Upper lobe of right lung (tissue), 1 donor: ENCODE data around the gene NXN. TPM values are rescaled to one million over a fixed set of nuclear protein-coding genes. Genes with fewer than 3 reads are reported as not detected.
A peak's percentile ranks its signal among the peaks of the same experiment; 100 is the strongest.
"Not testable (repeated sequence)": the region's sequence is repeated elsewhere in the genome, so short reads cannot be mapped to it uniquely, and the experiment has no call there.

Experiments
- ATAC-seq: fragments of 200-7000 bp; cut with Tn5 transposase; one replicate; pipeline ENCODE4 v1.9.1; 2020; ENCODE audit warnings: mild to moderate bottlenecking, moderate library complexity
- DNase-seq: peaks from one replicate; pipeline ENCODE4 v3.0.0-alpha.2; 2020
- H3K27ac ChIP-seq: fragments of 200-600 bp; one replicate; pipeline ENCODE4 v1.8.0; 2022
- H3K27me3 ChIP-seq: fragments of 200-600 bp; one replicate; pipeline ENCODE4 v1.8.0; 2022; ENCODE audit warnings: mild to moderate bottlenecking
- H3K36me3 ChIP-seq: fragments of 200-600 bp; one replicate; pipeline ENCODE4 v1.8.0; 2022
- H3K4me1 ChIP-seq: fragments of 200-600 bp; one replicate; pipeline ENCODE4 v1.8.0; 2022
- H3K4me3 ChIP-seq: fragments of 200-600 bp; one replicate; pipeline ENCODE4 v1.8.0; 2022; ENCODE audit warnings: mild to moderate bottlenecking
- H3K9me3 ChIP-seq: fragments of 200-600 bp; one replicate; pipeline ENCODE4 v1.8.0; 2022
- intact Hi-C: fragments of 100-400 bp; cut with DNase I; formaldehyde crosslinking; loops from one replicate; pipeline ENCODE4 v1.11.0; 2022
- total RNA-seq: library from RNA; stranded (reverse); fragmentation: NEBNext Ultra II Directional; extraction: Animal tissue kit (Norgen Biotek cat#: 25700); gene quantifications from one replicate; pipeline ENCODE4 v1.2.1, GENCODE V29; 2021
- TF ChIP-seq, protein P1 (sequence below): fragments of 200-600 bp; IDR thresholded peaks from one replicate; pipeline ENCODE4 v1.8.0; 2022; ENCODE audit warnings: antibody characterized with exemption
- donor health status: DM: no; HTN: yes; CAD: no; lungs with severe emphysema.

NXN gene
- total RNA-seq, 1 donor from 2014 or later, result 57.3 TPM

DNA sequence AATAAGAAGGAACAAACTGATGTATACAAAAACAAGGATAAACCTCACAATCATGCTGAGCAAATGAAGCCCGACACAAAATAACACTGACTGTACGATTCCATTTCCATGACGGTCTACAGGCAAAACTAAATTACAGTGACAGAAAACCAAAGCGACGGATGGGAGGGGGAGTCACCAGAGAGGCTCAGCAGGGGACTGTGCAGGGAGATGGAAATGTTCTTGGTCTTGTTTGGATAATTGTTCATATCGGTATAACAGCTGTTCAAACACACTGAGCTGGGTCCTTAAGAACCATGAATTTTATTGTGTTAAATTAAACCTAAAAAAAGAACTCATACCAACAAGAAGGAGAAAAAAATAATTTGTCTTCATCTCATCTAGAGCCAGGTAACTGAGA is 97.8 kb downstream of the NXN start:
- no peak for ATAC-seq
- intact Hi-C loops, result no loop called here
- Histone ChIP-seq H3K36me3 (no peaks in the 10 kb centered on the region), H3K27ac (no peak overlapping the region), H3K4me3 (no peak overlapping the region), H3K4me1 (peaks cover 46% of the 10 kb centered on the region), H3K9me3 (no peaks in the 10 kb centered on the region), H3K27me3 (no peaks in the 10 kb centered on the region)
- TF ChIP-seq, protein P1, sequence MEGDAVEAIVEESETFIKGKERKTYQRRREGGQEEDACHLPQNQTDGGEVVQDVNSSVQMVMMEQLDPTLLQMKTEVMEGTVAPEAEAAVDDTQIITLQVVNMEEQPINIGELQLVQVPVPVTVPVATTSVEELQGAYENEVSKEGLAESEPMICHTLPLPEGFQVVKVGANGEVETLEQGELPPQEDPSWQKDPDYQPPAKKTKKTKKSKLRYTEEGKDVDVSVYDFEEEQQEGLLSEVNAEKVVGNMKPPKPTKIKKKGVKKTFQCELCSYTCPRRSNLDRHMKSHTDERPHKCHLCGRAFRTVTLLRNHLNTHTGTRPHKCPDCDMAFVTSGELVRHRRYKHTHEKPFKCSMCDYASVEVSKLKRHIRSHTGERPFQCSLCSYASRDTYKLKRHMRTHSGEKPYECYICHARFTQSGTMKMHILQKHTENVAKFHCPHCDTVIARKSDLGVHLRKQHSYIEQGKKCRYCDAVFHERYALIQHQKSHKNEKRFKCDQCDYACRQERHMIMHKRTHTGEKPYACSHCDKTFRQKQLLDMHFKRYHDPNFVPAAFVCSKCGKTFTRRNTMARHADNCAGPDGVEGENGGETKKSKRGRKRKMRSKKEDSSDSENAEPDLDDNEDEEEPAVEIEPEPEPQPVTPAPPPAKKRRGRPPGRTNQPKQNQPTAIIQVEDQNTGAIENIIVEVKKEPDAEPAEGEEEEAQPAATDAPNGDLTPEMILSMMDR, result no peak
- DNase-seq, result no peak

DNA sequence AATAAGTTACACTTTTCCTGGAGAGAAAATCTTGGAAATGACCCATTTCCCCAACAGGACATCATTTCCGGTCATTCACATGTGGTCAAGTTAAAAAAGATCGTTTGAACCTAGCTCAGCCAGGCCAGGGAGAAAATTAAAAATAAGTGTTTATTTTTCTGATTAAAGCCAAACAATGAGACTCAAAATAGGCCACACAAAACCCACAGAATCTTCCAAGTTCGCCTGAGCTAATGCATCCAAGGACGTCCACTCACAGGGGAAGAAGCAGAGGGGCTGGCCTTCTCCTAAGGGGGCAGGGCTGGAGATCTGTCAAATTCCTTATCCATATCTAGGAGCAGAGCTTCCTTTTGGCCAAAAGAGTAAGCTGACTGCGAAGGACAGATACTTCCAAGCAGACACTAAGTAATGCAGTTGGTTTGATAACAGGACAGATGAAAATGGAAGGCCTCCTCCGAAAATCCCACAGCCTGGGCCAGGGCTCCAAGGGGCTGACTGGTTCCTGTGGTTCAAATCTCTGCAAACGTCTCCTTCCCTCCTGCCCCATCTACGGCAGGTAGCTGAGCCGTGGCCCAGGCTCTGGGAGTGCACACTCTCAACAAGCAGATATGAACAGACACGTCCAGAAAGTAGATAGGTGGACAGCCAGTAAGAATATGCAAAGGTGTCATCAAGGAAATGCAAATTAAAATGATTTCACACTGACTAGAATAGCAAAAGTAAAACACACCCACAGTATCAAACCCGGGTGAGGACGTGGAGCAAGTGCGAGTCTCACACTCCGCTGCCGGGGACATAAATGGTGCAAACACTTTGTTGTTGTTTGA is 98.9 kb downstream of the NXN start:
- no peaks in the 10 kb centered on the region for H3K27me3 ChIP-seq
- H3K27ac ChIP-seq, result peak overlapping the region; percentile 43
- H3K4me3 ChIP-seq, result no peak overlapping the region
- intact Hi-C loops, result no loop called here
- H3K36me3 ChIP-seq, result no peaks in the 10 kb centered on the region
- no peaks in the 10 kb centered on the region for H3K9me3 ChIP-seq
- ATAC-seq (no peak), DNase-seq (no peak)
- TF ChIP-seq, protein P1, result no peak
- peaks cover 46% of the 10 kb centered on the region for H3K4me1 ChIP-seq

DNA sequence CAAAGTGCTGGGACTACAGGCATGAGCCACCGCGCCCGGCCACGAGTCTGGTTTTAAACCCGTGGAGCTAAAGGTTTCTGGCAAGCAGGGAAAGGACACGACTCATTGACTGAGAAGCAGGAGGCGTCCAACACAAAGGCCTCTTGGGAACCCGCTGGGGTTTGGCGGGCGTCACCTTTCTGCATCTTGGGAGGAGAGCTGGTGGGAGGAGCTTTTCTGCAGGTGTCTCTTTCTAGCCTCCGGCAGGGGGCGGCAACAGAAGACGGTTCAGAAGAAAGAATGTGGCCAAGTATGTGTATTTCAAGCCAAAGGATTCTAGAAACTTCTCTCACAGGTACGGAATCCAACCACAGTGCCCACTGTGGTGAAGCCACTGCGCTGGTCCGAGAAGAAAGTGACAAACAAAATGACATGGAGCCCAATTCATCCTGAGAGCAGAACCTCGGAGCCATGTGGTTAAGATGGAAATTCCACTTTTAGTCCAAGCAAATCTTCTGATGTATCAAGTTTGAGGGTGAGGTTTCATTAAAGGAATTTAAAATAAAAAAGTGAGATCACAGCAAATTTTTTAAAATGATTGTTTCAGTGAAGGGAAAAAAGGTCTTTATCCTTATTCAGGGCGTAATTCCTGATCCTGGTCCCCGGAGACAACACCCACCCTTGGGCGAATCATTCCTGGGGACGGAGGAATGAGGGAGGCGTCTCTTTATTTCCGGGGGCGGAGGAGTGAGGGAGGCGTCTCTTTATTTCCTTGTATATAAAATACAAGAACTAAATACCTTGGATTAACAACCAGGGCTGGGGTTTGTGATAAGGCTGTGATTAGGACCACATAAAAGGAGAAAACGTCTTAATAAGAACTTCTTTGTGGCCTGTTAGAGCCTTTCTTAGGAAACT is 99.8 kb downstream of the NXN start:
- H3K4me1 ChIP-seq, result peaks cover 46% of the 10 kb centered on the region
- H3K4me3 ChIP-seq, result no peak overlapping the region
- peak; percentile 95 for ATAC-seq
- DNase-seq, result peak; percentile 90
- H3K27ac ChIP-seq, result peak overlapping the region; percentile 43
- intact Hi-C loops, result no loop called here
- no peaks in the 10 kb centered on the region for H3K27me3 ChIP-seq
- no peaks in the 10 kb centered on the region for H3K9me3 ChIP-seq
- no peaks in the 10 kb centered on the region for H3K36me3 ChIP-seq
- TF ChIP-seq, protein P1, result peak; percentile 65

GRCh38 chr17:877630-878029 is 101.9 kb downstream of the NXN start:
- H3K4me1 ChIP-seq, result peaks cover 34% of the 10 kb centered on the region
- intact Hi-C loops, result no loop called here
- H3K27ac ChIP-seq, result peak overlapping the region; percentile 26

DNA sequence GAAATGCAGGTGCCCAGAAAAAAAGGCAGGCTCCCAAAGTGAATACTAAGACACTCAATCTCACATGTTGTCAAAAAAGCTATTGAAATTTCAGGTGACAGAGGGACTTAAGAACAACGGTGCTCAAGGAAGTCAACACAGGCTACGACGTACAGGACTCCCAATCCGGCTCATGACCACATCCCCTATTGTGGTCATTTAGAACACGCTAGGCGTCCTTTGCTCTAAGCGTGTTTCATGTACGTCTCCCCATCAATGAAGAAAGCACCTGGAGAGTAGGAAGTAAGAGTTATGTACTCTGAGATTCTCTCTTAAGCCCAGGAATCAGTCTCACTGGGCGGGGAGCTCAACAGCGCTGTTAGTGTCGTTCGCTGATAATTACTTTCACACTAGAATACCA is 103.3 kb downstream of the NXN start:
- Histone ChIP-seq H3K27me3 (no peaks in the 10 kb centered on the region), H3K4me1 (peaks cover 26% of the 10 kb centered on the region), H3K9me3 (no peaks in the 10 kb centered on the region), H3K36me3 (no peaks in the 10 kb centered on the region), H3K4me3 (no peak overlapping the region), H3K27ac (no peak overlapping the region)
- DNase-seq (no peak), ATAC-seq (no peak)
- intact Hi-C loops, result no loop called here
- TF ChIP-seq, protein P1, result no peak

More at GRCh38 chr17:877630-878029, 101.9 kb downstream of the NXN start:
- Histone ChIP-seq H3K9me3 (no peaks in the 10 kb centered on the region), H3K36me3 (no peaks in the 10 kb centered on the region), H3K4me3 (no peak overlapping the region), H3K27me3 (no peaks in the 10 kb centered on the region)
- DNase-seq, result no peak
- no peak for ATAC-seq
- TF ChIP-seq, protein P1, result no peak

GRCh38 chr17:874590-874989 is 105.0 kb downstream of the NXN start:
- H3K27ac ChIP-seq, ATAC-seq, H3K9me3 ChIP-seq, intact Hi-C loops, H3K27me3 ChIP-seq, DNase-seq, H3K36me3 ChIP-seq, H3K4me3 ChIP-seq: not testable (repeated sequence)
- peaks cover 16% of the 10 kb centered on the region for H3K4me1 ChIP-seq
